ENCODE measurements around the gene STRIT1.

GRCh38 chr3:155334914-155335723 lies 41.6 kb upstream of the STRIT1 start:
- TF ChIP-seq POLR2AphosphoS5 (IDR thresholded peaks at IDR 0.05; ENCODE audit: low read depth, low read length) (no peak), FOXP2 (optimal IDR thresholded peaks at IDR 0.05; ENCODE audit: borderline replicate concordance, extremely low read depth, extremely low read length, insufficient read depth) (no peak), REST (IDR thresholded peaks at IDR 0.05; ENCODE audit: insufficient read depth in 1 of 2, low read depth in 2 of 2, low read length in 2 of 2) (no peak), TAF1 (IDR thresholded peaks at IDR 0.05; ENCODE audit: borderline replicate concordance, insufficient read depth, low read length) (no peak), SIN3A (IDR thresholded peaks at IDR 0.05; ENCODE audit: borderline replicate concordance, insufficient read depth, low read length) (no peak)
